Jurkat, Clone E6-1 (cell line): ENCODE results near the gene HLA-B.

Source experiments
- DNase-seq: peaks from one replicate; pipeline ENCODE4 v3.0.0-alpha.2; 2011; ENCODE audit warnings: low read depth, low spot score
- H3K4me3 ChIP-seq: 2 replicates; pipeline ENCODE4 v1.5.1; 2011; ENCODE audit warnings: mild to moderate bottlenecking, low read length, control low read depth, moderate library complexity

HLA-B gene

DNA sequence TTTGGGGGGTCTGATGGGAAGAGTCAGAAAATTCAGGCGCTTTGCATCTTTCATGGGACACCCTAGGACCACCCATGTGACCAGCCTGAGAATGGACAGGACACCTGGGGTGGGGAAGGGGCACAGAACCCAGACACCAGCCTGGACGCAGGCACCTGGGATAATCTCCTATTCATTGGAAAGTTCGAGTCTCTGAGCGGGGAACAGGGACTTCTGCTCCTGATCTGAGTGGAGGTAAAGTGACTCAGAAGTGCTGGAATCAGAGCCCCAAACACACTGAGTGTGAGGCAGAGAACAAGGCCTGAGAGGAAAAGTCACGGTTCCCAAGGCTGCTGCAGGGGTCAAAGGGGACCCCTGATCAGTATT, 1.4 kb downstream of the HLA-B start:
- no peak overlapping the region for H3K4me3 ChIP-seq
- no peak for DNase-seq

DNA sequence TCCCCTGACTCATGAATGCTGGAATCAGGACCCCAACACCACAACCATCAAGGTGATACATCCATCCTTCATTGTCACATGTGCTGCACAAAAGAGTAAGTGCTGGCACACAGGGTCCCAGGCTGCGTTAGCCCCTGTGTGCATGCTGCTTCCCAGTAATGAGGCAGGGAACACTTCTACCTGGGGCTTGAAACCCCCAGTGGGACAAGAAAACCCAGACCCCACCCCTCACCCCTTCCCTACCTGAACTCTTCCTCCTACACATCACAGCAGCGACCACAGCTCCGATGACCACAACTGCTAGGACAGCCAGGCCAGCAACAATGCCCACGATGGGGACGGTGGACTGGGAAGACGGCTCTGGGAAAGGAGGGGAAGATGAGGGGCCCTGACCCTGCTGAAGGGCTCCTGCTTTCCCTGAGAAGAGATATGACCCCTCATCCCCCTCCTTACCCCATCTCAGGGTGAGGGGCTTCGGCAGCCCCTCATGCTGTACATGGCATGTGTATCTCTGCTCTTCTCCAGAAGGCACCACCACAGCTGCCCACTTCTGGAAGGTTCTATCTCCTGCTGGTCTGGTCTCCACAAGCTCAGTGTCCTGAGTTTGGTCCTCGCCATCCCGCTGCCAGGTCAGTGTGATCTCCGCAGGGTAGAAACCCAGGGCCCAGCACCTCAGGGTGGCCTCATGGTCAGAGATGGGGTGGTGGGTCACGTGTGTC, 2.0 kb downstream of the HLA-B start:
- DNase-seq: no peak
- H3K4me3 ChIP-seq: no peak overlapping the region

GRCh38 chr6:31354158-31354863, 2.7 kb downstream of the HLA-B start:
- no peak for DNase-seq
- H3K4me3 ChIP-seq: no peak overlapping the region

DNA sequence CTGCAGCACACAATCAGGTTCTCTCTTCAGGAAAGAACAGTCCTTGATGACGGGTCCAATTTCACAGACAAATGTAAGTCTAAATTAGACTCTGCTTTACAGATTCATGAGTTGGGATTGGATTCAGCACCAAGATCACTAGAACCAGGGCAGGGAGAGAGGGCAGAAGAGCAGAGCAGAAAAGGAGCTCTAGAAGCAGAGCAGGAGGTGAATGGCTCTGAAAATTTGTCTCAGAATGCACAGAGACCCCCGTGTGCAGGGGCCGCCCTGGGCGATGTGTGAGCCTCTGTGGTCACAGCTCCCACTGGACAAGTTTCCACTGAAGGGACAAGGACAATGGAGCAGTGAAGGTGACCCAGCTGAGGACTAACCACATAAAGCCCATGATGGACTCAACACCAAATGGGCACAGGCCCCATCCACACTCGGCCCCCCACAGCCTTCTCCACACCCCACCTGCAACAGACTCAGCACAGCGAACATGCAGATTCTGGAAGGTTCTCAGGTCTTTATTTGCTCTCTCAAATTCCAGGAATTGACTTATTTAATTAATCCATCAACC, 3.5 kb downstream of the HLA-B start:
- DNase-seq: no peak
- no peak overlapping the region for H3K4me3 ChIP-seq

DNA sequence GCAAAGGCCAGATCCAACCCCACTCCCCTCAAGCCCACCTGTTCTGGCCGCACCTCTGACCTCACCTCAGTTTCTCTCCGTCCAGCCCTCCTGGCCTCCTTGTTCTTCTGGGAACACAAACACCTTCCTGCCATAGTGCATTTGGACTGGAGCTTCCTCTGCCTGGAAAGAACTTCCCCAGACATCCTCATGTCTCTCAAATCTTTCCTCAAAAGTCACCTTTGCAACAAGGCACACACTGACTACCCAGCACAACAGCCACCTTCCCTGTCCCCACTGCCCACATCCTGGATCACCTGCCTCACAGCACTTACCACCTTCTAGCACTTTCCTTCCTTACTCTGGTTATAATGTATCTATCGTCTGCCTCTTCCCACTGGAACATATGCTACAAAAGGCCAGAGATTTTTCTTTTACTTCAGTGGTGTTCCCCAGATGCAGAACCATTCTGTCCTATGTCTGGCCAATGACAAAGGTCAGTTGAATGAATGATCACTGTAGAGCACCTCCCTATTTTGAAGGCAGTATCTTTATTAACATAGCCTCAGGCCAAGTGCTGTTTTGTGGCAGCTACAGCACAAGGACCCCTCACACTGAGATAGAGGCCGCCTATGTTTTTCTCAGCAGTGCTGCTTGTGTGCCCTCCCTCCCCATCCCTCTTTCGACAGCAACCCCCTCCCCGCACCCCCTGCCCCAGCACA, 4.1 kb downstream of the HLA-B start:
- DNase-seq: no peak
- no peak overlapping the region for H3K4me3 ChIP-seq

- no peak overlapping the region for H3K4me3 ChIP-seq
- no peak for DNase-seq
Measured at GRCh38 chr6:31352310-31352682, 4.7 kb downstream of the HLA-B start.

DNA sequence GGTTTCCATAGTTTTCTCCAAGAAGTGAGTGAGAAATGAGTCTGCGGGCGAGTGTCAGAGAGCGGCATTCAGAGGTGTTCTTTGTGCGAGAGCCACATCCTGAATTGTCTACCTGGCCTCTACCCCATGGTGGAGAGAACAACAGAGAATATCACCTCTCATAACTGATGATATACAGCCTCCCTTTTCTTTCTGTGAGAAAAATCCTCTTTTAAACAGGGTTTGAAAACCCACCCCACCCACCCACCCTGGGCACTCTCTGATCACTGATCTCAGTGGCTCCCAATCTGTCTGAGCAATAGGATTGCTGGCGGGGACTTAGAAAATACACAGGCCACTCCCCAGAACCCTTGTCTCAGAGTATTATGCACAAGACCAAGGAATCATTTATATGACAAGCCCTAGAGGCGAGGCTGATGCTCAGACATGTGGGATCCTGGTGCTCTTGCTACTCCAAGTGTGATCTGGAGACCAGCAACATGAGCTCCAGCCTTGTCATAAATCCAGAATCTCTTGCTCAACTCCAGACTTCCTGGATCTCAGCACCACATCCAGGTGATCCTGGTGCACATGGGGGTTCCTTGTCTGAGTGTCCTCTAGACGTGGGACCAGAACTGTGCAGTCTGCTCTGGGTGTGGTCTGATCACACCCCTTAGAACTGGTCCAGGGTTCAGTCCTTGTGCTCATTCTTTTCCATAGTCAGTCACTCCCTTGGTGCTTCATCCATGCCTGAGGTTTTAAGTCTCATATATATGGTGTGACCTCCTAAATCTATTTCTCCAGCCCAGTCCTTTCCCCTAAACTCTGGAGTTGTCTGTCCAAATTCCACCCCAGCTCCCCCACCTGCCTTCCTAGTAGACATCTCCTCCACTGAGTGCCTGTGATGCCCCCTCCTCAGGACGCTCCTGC, 5.3 kb downstream of the HLA-B start:
- no peak for DNase-seq
- H3K4me3 ChIP-seq: no peak overlapping the region

DNA sequence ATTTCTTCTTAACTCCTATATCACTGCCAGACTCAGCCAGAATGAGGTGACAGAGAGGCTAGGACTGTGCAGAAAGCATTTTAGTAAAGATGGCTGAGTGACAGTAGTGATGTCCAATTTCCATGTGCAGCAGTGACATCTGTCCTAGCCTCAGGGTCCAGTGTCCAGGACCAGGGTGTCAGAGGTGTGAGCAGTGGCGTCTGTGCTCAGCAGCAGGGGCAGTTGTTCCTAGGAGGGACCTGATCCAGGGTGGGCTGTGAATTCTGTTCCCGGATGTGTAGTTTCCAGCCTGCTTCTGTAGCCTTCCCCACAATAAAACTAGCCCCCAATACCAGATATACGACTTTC, 6.0 kb downstream of the HLA-B start:
- no peak overlapping the region for H3K4me3 ChIP-seq
- DNase-seq: no peak

DNA sequence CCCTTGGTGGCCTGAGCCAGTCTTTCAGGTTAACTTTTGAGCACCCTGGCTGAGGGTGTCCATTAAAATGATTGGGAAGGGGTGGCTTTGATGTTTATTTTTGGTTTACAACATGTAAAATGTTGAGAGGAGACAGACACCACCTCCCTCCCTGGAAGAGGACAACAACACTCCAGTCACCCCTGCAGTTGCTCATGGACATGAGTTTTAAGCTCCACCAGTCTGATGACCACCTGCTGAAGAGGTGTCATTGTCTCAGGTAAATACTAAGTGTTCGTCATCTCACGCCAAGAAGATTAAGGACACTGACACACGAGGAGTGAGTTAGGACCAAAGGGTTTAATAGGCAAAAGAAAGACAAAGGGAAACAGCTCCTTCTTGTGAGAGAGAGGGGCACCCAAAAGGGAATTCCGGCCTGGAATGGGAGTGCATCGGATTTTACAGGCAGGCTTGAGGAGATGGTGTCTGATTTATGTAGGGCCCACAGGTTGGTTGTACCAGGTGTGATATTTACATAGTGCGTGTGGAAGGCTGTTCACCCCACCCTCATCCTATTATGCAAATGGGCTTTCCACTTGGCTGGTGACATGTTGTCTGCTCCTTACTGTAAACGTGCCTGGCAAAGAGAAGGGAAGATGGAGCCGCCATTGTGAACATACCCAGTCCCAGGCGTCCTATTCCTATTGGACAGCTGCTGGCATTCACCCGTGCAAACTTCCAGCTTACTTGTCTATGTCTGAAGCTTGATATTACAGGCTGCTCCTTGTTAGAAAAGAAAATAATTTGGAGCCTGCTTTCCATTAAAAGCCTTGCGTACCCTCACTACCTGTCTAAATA, 6.6 kb downstream of the HLA-B start:
- no peak for DNase-seq

GRCh38 chr6:31349301-31349700, 7.7 kb downstream of the HLA-B start:
- H3K4me3 ChIP-seq: no peak overlapping the region
- no peak for DNase-seq

More for the DNA sequence above, 6.6 kb downstream of the HLA-B start:
- H3K4me3 ChIP-seq: no peak overlapping the region

DNA sequence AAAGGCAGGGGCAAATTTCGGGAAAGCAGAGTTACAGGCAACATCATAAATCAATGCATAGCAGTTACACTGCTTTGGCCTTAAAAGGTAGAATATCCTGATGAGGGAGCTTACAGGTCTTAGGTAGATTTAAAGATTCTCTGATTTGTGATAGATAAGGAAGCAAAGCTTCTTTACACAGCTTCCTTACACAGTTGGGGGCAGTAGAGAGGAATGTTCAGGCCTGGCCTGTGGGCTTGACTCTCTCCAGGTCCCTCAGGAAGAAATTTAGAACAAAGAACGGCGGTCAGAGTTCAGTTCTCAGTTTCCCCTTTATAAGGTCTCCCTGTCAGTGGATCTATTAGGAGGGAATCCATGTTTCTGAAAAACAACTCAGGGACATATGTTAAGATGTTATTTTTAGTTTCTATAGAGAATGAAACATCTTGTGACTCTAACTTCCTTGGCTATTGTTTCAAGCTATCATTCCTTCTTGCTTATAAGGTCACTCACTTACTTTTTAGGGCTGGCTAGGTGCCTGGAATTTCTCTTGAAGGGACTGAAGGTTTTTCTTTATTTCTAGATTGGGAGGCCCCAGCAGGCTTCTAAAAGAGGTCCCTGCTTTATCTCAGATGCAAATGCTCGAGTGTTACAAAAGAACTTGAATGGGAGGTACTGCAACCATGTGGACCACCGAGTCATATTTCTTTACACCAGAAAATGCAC, 11.8 kb downstream of the HLA-B start:
- H3K4me3 ChIP-seq: no peak overlapping the region
- no peak for DNase-seq

DNA sequence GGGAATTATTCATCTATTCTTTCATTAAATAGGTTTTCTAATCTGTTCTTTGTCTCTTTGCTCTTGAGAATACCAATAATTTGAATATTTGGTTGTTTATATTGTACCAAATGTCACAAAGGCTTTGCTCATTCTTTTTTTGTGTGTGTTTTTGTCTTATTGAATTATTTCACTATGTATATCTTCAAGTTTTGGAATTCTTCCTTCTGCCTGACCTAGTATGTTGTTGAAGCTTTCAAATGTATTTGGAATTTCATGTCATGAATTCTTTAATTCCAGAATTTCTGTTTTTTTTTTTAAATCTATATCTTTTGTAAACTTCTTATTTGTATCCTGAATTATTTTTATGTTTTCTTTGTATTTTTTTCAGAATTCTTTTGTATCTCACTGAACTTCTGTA, 16.8 kb downstream of the HLA-B start:
- DNase-seq: no peak

DNA sequence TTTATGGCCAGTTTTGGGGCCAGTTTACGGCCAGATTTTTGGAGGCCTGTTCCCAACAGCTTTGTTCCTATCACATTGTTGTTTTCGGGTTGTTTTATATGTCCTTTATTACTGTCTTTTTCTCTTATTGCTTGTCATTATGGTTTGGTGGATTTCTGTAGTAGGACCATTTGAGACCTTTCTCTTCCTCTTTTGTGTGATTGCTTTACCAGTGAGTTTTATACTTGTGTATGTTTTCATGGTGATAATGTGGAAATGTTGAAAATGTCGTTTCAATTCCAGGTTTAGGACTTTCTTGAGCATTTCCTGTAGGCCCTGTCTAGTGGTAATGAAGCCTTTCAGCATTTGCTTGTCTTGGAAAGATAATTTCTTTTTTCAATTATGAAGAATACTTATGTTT, 17.8 kb downstream of the HLA-B start:
- no peak for DNase-seq
- H3K4me3 ChIP-seq: no peak overlapping the region

More for the DNA sequence above, 16.8 kb downstream of the HLA-B start:
- H3K4me3 ChIP-seq: no peak overlapping the region

DNA sequence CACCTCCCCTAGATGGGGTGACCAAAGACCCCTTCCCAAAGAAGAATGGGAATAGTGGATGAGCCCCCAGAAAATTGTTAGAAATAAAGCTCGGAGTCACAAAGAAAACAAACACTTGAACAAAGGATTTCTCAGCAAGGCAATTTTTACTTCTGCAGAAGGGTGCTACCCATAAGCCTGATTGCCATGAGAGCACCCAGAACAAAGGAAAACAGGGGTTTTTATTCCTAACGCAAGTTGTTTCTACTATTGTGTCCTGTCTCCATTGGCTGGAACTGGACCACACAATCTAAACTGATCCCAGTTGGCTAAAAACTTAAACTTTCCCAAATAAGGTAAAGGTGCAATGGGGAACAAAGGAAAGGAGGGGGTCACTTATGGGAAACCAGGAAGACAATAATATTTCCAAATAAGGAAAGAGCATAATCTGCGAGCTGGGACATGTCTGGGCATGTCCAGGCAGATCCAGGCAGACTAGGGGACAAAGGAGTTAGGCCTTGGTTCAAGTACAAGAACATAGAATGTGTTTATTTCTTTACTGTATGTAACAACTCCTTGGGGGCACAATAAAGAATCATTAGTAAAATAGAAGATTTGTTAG, 20.0 kb downstream of the HLA-B start:
- H3K4me3 ChIP-seq: no peak overlapping the region
- no peak for DNase-seq

DNA sequence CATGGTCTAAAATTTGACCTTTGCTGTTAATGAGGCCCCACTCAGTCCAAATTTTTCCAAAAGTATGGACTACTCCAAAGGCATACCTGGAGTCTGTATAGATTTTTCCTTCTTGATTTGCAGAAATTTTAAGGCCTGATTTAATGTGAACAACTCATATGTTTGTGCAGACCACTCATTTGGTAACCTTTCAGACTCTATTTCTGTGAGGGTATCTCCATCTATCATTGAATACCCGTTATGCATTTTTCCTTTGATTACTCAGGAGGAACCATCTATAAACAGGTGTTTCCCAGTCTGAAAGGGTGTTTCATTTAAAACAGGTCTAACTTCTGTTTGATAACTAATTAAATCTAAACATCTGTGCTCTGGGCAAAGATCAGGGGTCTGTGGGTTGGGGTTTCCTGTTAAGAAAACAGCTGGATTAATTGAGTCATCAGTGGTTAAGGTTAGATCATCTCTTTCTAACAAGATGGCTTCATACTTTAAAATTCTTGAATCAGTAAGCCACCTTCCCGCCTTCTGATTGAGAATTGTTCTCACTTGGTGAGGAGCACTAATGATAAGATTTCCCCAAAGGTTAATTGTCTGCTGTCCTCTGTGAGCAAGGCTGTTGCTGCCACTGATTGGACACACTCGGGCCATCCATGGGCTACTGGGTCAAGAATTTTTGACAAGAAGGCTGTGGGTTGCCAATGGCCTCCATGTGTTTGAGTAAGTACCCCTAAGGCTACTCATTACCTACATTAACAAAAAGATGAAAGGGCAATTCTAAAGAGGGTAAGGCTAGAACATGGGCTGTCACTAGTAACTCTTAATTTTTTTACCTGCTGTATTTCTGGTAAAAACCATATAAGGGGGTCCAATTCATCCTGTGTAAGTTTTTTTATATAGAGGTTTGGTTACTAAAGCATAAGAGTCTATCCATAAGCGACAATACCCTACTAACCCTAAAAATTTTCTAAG, 24.1 kb downstream of the HLA-B start:
- peak; percentile 77 for DNase-seq

DNA sequence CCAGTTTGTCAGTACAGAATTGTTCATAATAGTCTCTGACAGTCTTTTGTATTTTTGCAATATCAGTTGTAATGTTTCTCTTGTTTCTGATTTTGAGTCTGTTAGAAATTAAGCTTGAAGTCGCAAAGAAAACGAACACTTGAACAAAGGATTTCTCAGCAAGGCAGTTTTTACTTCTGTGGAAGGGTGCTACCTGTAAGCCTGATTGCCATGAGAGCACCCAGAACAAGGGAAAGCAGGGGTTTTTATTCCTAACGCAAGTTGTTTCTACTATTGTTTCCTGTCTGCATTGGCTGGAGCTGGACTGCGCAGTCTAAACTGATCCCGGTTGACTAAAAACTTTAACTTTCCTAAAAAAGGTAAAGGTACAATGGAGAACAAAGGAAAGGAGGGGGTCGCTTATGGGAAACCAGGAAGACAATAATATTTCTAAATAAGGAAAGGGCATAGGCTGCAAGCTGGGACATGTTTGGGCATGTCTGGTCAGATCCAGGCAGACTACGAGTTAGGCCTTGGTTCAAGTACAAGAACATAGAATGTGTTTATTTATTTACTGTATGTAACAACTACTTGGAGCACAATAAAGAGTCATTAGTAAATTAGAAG, 28.5 kb downstream of the HLA-B start:
- H3K4me3 ChIP-seq: no peak overlapping the region
- DNase-seq: no peak

More for the DNA sequence above, 24.1 kb downstream of the HLA-B start:
- no peak overlapping the region for H3K4me3 ChIP-seq
